ENCODE results near the gene LILRA2.
"Not testable (repeated sequence)": the region's sequence is repeated elsewhere in the genome, so short reads cannot be mapped to it uniquely, and the experiment has no call there.

DNA sequence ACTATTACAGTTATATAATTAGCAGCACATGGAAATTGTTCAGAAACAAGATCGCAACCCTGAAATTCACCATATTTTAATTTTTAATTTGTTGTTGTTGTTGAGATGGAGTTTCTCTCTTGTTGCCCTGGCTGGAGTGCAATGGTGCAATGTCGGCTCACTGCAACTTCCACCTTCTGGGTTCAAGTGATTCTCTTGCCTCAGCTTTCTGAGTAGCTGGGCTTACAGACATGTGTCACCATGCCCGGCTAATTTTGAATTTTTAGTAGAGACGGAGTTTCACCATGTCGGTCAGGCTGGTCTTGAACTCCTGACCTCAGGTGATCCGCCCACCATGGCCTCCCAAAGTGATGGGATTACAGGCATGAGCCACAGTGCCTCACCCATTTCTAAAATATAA is 10.4 kb upstream of the LILRA2 start:
- TF ChIP-seq, protein P1, sequence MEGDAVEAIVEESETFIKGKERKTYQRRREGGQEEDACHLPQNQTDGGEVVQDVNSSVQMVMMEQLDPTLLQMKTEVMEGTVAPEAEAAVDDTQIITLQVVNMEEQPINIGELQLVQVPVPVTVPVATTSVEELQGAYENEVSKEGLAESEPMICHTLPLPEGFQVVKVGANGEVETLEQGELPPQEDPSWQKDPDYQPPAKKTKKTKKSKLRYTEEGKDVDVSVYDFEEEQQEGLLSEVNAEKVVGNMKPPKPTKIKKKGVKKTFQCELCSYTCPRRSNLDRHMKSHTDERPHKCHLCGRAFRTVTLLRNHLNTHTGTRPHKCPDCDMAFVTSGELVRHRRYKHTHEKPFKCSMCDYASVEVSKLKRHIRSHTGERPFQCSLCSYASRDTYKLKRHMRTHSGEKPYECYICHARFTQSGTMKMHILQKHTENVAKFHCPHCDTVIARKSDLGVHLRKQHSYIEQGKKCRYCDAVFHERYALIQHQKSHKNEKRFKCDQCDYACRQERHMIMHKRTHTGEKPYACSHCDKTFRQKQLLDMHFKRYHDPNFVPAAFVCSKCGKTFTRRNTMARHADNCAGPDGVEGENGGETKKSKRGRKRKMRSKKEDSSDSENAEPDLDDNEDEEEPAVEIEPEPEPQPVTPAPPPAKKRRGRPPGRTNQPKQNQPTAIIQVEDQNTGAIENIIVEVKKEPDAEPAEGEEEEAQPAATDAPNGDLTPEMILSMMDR (conservative IDR thresholded peaks at IDR 0.05 in 1 of 2, IDR thresholded peaks at IDR 0.05 in 1 of 2; ENCODE audit: low read depth in 1 of 2, low read length in 2 of 2): not testable (repeated sequence)
- not testable (repeated sequence) for TF ChIP-seq EZH2 (IDR thresholded peaks at IDR 0.05; ENCODE audit: low read length, missing control alignments)
